ENCODE measurements around the gene NT5C3B.

DNA sequence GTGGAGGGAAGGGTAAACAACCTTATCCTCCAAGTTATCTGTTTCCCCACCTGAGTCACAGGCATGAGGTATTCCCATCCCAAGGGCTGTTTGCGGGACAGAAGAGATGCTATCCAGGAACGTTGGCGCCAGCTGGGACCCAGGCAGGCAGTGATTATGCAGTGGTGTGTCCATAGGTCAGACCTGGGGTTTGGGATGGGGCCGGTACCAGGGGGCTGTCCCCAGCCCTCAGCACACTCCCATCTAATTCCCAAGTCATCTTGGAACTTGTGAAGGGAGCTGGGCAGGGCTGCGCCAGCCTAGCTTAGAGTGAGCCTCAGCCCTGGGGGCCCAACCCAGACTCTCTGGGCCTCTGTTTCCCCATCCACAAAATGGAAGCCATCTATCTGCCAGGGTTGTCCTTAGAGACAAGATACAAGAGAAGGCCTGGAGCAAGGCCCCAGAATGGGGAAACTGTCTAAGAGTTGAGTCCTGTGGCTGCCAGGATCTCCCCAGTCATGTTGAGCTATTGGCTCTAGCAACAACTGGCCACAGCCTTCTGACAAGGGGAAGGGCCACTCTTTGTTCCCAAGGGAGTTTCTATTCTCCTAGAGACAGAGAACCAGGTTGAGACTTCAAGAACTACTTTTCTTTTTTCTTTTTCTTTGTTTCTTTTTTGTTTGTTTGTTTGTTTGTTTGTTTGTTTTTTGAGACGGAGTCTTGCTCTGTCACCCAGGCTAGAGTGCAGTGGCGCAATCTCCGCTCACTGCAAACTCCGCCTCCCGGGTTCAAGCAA, 39.7 kb downstream of the NT5C3B start:
- TF ChIP-seq, protein P1, sequence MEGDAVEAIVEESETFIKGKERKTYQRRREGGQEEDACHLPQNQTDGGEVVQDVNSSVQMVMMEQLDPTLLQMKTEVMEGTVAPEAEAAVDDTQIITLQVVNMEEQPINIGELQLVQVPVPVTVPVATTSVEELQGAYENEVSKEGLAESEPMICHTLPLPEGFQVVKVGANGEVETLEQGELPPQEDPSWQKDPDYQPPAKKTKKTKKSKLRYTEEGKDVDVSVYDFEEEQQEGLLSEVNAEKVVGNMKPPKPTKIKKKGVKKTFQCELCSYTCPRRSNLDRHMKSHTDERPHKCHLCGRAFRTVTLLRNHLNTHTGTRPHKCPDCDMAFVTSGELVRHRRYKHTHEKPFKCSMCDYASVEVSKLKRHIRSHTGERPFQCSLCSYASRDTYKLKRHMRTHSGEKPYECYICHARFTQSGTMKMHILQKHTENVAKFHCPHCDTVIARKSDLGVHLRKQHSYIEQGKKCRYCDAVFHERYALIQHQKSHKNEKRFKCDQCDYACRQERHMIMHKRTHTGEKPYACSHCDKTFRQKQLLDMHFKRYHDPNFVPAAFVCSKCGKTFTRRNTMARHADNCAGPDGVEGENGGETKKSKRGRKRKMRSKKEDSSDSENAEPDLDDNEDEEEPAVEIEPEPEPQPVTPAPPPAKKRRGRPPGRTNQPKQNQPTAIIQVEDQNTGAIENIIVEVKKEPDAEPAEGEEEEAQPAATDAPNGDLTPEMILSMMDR (IDR thresholded peaks at IDR 0.05), result no peak
- no peak for TF ChIP-seq POLR2AphosphoS5 (IDR thresholded peaks at IDR 0.05)
- TF ChIP-seq POLR2A (IDR thresholded peaks at IDR 0.05), result no peak
